ENCODE results near the gene STPG2.

DNA sequence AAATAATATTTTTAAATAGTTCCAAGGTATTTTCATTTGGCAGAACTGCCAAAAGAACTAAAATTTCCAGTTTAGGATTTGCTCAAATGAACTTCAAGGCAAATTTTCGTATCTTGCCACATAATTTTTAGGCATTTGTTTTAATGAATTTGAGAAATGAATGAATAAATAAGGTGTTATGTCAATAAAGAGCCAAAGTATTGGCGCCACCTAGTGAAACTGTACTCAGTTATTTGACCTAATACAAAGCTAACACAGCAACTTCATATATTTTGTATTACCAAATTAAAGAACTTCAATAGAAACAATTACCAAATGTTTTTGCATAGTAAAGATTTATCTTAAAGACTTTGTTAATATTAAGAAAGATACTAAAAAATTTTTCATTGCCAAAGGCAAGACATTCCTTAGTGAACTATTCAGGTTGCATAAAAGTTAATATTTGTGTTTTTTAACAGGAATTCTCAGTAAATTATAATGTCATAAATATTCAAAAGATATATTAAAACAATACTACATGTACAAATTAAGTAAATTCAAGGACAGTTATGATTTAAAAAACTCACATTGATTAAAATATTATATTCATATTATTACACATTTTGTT, 50.3 kb downstream of the STPG2 start:
- TF ChIP-seq, protein P1, sequence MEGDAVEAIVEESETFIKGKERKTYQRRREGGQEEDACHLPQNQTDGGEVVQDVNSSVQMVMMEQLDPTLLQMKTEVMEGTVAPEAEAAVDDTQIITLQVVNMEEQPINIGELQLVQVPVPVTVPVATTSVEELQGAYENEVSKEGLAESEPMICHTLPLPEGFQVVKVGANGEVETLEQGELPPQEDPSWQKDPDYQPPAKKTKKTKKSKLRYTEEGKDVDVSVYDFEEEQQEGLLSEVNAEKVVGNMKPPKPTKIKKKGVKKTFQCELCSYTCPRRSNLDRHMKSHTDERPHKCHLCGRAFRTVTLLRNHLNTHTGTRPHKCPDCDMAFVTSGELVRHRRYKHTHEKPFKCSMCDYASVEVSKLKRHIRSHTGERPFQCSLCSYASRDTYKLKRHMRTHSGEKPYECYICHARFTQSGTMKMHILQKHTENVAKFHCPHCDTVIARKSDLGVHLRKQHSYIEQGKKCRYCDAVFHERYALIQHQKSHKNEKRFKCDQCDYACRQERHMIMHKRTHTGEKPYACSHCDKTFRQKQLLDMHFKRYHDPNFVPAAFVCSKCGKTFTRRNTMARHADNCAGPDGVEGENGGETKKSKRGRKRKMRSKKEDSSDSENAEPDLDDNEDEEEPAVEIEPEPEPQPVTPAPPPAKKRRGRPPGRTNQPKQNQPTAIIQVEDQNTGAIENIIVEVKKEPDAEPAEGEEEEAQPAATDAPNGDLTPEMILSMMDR (IDR thresholded peaks at IDR 0.05), result peak in 3 of 6 experiments; percentile 30 to 64 (median 34)
- TF ChIP-seq POLR2A (IDR thresholded peaks at IDR 0.05), result no peak
